AG04449 (cell line): ENCODE measurements around the gene ASB4.

Experiments
- CTCF ChIA-PET: fragments of 350-600 bp; formaldehyde crosslinking; extraction: SDS; loops from one replicate; lab custom pipeline; 2021; ENCODE audit warnings: antibody characterized with exemption; lab: Yijun Ruan, JAX
- POLR2A ChIA-PET: fragments of 400-600, 350-600 bp; formaldehyde crosslinking; extraction: SDS; loops from one replicate; lab custom pipeline; 2020; ENCODE audit warnings: antibody characterized with exemption, inconsistent platforms; lab: Yijun Ruan, JAX
- DNase-seq: peaks from one replicate; pipeline ENCODE4 v3.0.0-alpha.2; 2010; ENCODE audit warnings: low read depth, low spot score
- H3K4me3 ChIP-seq: 2 replicates; pipeline ENCODE4 v1.5.1; 2011; ENCODE audit warnings: low read depth, mild to moderate bottlenecking, control low read depth, low read length
- CTCF ChIP-seq: IDR thresholded peaks from one replicate; pipeline ENCODE4 v1.5.1; 2011; ENCODE audit warnings: mild to moderate bottlenecking, moderate library complexity, low read length, control low read depth, inconsistent platforms; ENCODE audit not compliant: insufficient read depth; ENCODE audit errors: missing control alignments

ASB4 gene

GRCh38 chr7:95485391-95486123 is at the start of gene ASB4:
Gene ASB4, plus strand, starts transcription at chr7:95485943. Its CDS starts 29 bp downstream, at chr7:95485972.
- CTCF ChIA-PET, result interaction anchor here (1.6 to 4.2 kb wide), 3 partner anchors 9 to 205 kb away, joined by 5 to 34 read pairs (median 9); no protein-coding TSS in a partner anchor
- H3K4me3 ChIP-seq, result no peak within 1 kb of the TSS
- DNase-seq, result no peak
- TF ChIP-seq CTCF, result no peak
- POLR2A ChIA-PET, result no interaction called here

GRCh38 chr7:95436407-95436806 is 49.3 kb upstream of the ASB4 start:
- POLR2A ChIA-PET, result no interaction called here
- DNase-seq, result no peak
- TF ChIP-seq CTCF, result no peak
- CTCF ChIA-PET, result interaction anchor here (2.1 to 2.4 kb wide), 2 partner anchors 40 to 189 kb away, joined by 5 to 10 read pairs; no protein-coding TSS in a partner anchor
- no peak overlapping the region for H3K4me3 ChIP-seq

- TF ChIP-seq CTCF, result no peak
- no peak for DNase-seq
- CTCF ChIA-PET, result no interaction called here
- H3K4me3 ChIP-seq, result no peak overlapping the region
- POLR2A ChIA-PET, result no interaction called here
These were observed 45.2 kb upstream of the ASB4 start for GRCh38 chr7:95440394-95441038.

- ChIA-PET POLR2A (no interaction called here), CTCF (interaction anchor here (1.0 kb wide), 1 partner anchor 36 kb away, joined by 3 read pairs; no protein-coding TSS in a partner anchor)
- no peak overlapping the region for H3K4me3 ChIP-seq
- no peak for DNase-seq
- no peak for TF ChIP-seq CTCF
These were observed 44.5 kb upstream of the ASB4 start for GRCh38 chr7:95441042-95441823.

GRCh38 chr7:95444796-95445195 is 40.9 kb upstream of the ASB4 start:
- CTCF ChIA-PET, result interaction anchor here (2.1 kb wide), 1 partner anchor 32 kb away, joined by 7 read pairs; no protein-coding TSS in a partner anchor

More at GRCh38 chr7:95444796-95445195, 40.9 kb upstream of the ASB4 start:
- no peak overlapping the region for H3K4me3 ChIP-seq
- POLR2A ChIA-PET, result no interaction called here
- TF ChIP-seq CTCF, result no peak
- DNase-seq, result no peak
